Cardiac fibroblast (primary cell): Measurements from ENCODE around the gene NANOS1.

Source experiments
- DNase-seq, 2 donors: peaks; one replicate each; pipeline versions ENCODE4 v3.0.0 to v3.0.0-alpha.2; 2010; ENCODE audit warnings: low read depth in 2 of 2
- H3K4me3 ChIP-seq, 2 donors: replicated peaks in 1 of 2; 1 replicate in 1 of 2; 2 replicates in 1 of 2; pipeline ENCODE4 v1.5.1; 2011; ENCODE audit warnings: low read depth in 2 of 2, low read length in 2 of 2, mild to moderate bottlenecking in 2 of 2, moderate library complexity in 1 of 2
- CTCF ChIP-seq: IDR thresholded peaks from one replicate; pipeline ENCODE4 v1.5.1; 2011; ENCODE audit warnings: low read depth, mild to moderate bottlenecking, low read length, inconsistent platforms

NANOS1 gene

DNA sequence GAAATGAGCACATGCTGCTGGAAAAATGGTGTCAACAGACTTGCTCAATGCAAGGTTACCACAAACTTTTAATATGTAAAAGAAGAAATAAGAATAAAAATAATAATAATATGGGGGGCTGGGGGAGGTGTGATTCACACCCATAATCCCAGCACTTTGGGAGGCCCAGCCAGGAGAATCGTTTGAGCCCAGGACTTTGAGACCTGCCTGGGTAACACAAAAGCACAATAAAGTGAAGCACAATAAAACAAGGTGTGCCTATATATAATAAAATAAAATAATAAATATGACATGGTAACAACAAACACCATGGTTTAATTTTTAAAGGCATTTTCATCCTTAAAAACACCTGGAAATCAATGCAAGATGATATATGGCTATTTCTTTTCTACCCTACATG lies 26.0 kb downstream of the NANOS1 start:
- no peak for TF ChIP-seq CTCF
- no peak for DNase-seq
- H3K4me3 ChIP-seq = no peak overlapping the region

- no peak for TF ChIP-seq CTCF
- H3K4me3 ChIP-seq = no peak overlapping the region
- no peak for DNase-seq
These were observed 28.5 kb downstream of the NANOS1 start for GRCh38 chr10:119058010-119058409.

DNA sequence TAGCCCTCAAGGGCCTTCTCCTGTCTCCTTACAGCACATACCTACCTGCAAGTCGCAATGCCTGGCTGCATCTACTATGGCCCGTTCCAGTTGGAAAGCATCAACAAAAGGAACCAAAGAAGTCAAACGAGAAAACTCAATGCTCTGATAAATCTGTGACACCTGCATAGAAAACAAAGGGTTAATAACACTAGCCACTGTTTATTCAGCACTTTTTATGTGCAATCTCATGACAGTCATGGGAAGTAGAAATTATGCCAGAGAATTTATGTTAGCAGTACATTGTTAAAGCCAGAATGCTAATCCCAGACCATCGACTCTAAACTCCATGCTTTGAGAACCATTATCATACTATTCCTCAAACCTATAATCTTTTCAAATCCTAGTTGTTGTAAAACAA lies 30.0 kb downstream of the NANOS1 start:
- DNase-seq = no peak
- H3K4me3 ChIP-seq = no peak overlapping the region
- TF ChIP-seq CTCF = no peak

DNA sequence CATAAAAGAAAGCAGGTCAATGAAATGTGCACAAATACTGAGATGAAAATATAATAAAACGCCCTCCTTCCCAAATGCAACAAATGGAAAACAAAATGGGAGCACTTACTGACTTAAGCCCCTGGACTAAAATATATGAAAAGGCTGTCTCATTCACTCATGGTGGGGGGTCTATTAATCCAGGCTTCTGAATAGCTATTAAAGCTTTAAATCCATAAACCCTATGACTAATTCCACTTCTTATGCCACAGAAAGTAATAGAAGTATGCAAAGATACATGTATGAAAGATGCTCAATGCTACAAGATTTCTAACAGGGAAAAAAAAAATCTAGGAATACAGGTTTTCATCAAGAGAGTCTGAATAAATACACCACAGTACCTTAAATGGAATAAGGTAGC lies 30.6 kb downstream of the NANOS1 start:
- H3K4me3 ChIP-seq = no peak overlapping the region
- no peak for TF ChIP-seq CTCF
- DNase-seq = no peak

DNA sequence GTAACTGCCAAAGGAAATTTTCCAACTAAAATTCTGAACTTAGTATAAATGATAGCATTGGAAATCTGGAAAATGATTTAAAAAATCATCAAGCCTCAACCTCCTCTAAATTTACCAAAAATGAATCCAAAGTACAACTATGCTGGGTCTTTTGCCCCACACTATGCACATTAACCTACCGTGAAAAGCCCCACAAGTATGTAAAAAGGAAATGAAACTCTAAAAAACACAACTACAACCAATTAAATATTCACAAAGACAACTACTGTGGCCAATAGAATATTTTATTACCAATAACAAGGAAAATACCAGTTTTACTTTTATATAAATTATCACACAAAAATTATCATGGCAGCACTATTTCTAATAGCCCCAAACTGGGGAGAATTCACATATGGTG lies 31.8 kb downstream of the NANOS1 start:
- TF ChIP-seq CTCF = no peak
- no peak for DNase-seq
- no peak overlapping the region for H3K4me3 ChIP-seq

GRCh38 chr10:119061926-119062325 lies 32.4 kb downstream of the NANOS1 start:
- no peak for DNase-seq
- no peak overlapping the region for H3K4me3 ChIP-seq
- TF ChIP-seq CTCF = no peak

DNA sequence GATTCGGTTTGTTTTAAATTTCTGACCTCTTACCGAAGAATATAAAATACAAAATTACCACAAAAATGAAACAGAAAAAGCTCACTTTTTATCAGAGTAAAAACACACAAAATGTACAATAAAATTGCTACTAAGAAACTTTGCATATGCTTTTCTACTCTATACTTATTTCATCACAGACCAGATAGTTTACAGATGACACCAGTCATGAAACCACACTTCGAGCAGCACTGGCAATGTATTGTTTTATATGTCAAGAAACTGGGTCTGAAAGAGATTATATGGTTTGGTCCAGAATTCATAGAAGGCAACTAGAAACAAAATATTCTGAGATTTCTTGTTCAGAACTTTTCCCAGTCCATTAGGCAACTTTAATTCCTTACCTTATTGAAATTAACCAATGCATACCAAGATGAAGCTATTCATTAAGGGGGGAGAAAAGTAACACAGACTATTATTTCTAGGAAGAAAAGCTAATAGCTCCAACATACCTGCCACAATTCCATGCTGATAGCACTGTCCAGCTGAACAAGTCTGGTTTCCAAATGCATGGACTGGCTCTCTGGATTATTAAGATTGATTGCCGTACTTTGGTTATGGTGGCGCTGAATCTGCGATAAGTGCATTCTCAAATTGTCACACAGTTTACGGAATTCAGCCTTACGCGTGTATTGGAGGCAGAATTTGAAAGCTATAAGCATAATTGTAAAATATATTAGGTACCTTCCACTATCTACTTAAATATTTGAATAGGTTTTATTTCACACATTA lies 41.1 kb downstream of the NANOS1 start:
- TF ChIP-seq CTCF = no peak
- no peak overlapping the region for H3K4me3 ChIP-seq
- DNase-seq = no peak
